HG02610 (cell line): ENCODE data around the gene SMLR1.

Source experiments
- ATAC-seq: cut with Tn5 transposase; IDR thresholded peaks from one replicate; pipeline ENCODE4 v1.9.1; 2021; ENCODE audit warnings: mild to moderate bottlenecking, moderate library complexity; ENCODE audit not compliant: unreplicated experiment

SMLR1 gene

GRCh38 chr6:130849594-130849993 lies 22.4 kb downstream of the SMLR1 start:
- no peak for ATAC-seq

GRCh38 chr6:130851026-130851425 lies 23.8 kb downstream of the SMLR1 start:
- no peak for ATAC-seq

DNA sequence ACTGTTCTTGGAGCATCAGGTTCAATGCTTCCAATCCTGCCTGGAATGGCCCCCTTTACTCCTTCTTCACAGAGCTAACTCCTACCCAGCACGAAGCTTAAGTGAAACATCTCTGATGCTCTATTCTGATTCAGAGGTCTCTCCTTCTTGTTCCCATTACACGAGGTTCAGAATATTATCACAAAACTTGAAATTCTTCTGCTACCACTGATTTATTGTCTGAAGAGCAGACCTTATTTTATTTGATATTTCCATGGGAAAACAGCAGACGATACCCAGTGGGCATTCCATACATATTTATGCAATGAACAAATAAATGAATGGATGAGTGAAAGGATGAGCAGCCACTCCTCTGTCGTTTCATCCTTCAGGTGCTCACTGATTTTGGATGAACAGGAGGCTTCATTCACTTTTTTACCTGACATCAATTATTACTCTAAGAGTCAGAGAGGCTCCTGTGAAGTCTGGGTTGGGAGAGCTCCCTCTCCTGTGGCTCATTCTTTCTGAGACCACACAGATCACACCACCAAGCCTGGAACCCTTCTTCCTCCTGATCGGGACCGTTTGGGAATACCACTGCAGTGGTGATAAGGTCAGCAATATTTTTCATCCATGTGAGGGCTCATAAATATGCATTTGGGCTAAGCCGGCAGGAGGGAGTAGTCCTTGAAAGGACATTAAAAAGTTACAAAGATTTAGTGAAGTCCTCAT lies 25.8 kb downstream of the SMLR1 start:
- no peak for ATAC-seq

- no peak for ATAC-seq
Observed at GRCh38 chr6:130853555-130854183, 26.5 kb downstream of the SMLR1 start.

DNA sequence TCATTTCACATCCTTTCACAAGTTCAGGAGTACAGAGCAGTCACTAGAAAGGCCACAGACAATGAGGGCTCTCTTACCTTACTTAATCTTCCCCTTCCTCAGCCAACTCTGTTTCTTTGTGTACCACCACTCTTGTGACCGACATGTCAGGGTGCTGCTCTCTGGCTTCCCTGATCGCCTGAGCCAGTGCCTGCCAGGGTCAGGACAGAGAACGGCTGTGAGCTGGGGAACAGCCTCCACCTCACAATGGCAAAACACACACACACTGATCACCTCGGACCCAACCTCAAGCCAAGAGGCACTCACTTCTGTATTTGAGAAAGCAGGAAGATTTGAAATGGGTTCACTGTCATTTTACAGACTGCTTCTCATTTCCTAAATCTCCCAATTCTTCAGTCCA lies 30.8 kb downstream of the SMLR1 start:
- ATAC-seq = no peak

DNA sequence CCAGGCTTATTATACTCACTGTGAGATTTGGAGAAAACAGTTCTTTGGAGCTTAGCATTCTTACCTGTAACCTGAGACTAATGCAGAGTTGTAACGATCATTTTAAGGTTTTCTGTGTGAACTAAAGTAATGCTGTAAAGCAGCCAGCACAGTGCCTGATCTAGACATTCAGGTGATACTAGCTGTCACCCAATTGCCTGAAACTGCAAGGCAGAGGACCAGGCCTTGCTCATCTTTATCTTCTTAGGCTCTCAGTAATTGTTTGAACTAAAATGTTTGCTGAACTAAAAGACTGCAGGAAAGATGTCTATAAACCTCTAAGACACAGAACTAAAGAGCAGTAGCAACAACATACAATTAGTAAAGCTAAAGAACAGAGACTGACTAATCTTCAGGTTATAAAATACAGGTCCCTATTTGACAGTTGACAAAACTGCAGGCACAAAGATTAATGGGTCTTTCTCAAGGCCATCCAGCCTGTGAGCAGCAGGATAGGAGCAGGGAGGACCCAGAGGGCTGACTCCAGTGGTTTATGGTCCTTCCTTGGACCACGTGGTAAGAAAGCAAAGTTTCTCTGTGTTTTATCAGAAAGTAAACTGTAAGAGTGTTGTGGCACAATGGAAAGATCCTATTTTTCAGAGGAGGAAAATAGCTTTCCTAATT lies 31.4 kb downstream of the SMLR1 start:
- ATAC-seq = no peak

DNA sequence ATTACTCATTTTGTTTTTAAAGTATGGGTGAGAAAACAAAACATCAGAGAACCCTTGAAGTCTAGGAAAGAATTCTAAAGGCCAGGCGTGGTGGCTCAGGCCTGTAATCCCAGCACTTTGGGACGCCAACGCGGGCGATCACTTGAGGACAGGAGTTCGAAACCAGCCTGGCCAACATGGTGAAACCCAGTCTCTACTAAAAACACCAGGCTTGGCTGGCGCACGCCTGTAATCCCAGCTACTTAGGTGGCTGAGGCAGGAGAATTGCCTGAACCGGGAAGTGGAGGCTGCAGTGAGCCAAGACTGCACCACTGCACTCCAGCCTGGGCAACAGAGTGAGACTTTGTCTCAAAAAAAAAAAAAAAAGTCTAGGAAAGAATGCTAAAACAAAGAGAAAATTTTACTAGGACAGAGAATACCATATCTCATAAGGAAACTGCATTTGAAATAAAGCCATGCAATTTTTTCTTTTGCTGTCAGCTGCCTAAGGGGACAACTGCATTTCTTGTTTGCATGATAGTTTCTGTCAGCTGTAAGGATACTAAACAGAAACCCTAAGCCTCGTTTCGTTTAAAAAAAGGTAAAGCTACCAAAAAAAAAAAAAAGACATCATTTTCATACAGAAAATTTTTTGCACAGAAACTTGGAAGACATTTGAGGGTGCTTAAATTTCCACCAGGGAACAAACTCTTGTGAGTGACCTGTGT lies 32.1 kb downstream of the SMLR1 start:
- no peak for ATAC-seq

DNA sequence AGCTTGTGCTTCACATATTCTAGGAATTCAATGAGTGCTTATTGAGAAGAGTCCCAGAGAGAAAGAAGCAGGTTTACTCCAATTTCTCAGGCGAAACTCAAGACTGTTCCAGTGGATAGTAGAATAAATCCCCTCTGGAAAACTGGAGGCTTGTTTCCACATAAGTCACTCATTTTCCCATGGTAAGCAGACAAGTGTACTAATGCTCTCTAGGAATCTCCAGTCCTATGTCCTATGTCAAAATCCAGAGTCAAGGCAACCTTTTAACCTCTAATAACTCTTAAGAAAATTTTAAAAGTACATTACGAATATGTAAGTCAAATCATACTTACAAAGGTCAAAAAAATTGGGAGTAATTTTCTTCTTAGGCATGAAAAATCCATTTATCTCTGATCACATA lies 35.2 kb downstream of the SMLR1 start:
- no peak for ATAC-seq

- no peak for ATAC-seq
Observed at GRCh38 chr6:130863415-130864230, 36.4 kb downstream of the SMLR1 start.

DNA sequence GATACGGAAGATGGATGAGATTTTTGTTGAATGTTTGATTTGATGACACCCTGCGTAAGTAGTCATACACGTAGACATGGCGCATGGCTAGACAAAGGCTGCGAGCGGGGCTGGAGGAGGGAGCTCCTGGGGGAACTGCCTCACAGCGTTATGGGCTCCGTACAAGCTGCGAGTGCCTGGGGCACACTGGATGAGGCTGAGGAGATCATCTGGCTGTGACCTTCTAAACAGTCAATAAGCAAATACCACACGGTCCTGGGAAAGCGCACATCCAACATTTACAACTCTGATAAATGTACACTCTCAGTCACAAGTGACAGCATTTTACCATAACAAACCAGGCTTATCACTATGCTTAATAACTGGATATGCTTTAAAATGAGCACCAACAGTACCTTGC lies 37.1 kb downstream of the SMLR1 start:
- ATAC-seq = no peak

DNA sequence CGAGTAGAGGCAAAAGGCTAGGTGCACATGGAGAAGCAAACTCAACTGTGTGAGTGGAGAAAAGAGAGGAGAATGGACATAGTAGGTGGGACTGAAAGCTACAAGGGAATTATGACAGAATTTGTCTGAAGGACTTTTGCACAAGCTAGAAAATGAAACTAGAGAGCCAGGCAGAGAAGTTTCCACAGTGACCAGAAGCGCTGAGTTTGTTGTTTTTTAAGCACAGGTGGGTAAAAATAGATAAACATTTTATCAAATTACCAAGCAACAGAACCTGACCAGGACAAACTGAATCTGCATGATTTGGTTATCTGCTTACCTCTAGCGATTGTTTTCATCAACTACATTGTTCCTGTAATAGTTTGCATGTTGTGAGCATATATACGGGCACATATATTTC lies 38.6 kb downstream of the SMLR1 start:
- no peak for ATAC-seq

- ATAC-seq = no peak
Observed at GRCh38 chr6:130869681-130870080, 42.5 kb downstream of the SMLR1 start.

DNA sequence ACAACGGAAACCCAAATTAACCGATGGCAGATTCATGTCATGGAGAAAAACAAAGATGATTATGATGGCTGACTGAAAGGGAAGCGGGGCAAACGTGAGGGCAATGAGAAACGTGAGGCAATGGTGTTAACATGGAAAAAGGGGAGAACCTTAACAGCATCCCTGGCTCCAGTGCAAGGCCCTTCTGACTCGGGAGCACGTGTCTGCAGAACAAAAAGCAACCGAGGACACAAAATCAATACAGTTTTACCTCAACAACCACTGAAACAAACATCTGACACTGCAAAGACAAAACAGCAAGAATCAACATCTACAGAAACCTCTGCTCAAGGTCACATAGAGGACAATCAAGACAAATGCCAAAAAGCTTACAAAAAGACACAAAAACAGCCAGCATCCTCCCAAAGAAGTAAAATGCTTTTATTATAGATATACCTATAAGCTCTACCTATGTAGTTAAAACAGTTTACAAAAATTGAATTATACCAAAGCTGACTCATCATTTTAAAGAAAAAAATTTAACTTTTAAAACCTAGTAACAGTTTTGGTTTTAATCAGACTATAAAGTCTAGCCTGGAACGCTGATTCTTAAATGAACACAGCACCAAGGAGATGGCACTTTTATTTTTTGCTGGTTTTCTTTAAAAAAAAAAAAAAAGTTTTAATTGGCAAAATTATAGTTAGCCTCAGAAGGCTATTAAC lies 43.1 kb downstream of the SMLR1 start:
- no peak for ATAC-seq

GRCh38 chr6:130872250-130873095 lies 45.3 kb downstream of the SMLR1 start:
- peak; percentile 54 for ATAC-seq

- ATAC-seq = no peak
Observed at GRCh38 chr6:130873746-130874145, 46.5 kb downstream of the SMLR1 start.

- ATAC-seq = no peak
Observed at GRCh38 chr6:130879826-130880225, 52.6 kb downstream of the SMLR1 start.

DNA sequence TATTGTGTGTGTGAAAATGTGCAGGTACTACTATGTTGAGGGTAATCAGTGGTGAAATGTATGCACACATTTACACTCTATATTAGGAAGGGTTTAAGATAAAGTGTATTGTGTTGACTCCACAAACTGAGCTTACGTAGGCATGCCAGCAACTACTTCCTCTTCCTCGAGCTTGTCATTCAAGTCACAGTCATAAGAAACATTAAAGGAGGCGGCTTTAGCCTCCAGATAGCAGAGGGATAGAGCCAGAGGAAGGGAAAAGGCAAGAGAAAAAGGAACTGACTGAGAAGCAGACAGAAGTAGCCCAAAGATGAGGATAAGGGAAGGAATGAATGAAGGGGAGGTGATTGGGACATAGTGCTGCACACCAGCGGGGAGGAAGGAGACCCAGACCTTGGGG lies 55.2 kb downstream of the SMLR1 start:
- no peak for ATAC-seq

DNA sequence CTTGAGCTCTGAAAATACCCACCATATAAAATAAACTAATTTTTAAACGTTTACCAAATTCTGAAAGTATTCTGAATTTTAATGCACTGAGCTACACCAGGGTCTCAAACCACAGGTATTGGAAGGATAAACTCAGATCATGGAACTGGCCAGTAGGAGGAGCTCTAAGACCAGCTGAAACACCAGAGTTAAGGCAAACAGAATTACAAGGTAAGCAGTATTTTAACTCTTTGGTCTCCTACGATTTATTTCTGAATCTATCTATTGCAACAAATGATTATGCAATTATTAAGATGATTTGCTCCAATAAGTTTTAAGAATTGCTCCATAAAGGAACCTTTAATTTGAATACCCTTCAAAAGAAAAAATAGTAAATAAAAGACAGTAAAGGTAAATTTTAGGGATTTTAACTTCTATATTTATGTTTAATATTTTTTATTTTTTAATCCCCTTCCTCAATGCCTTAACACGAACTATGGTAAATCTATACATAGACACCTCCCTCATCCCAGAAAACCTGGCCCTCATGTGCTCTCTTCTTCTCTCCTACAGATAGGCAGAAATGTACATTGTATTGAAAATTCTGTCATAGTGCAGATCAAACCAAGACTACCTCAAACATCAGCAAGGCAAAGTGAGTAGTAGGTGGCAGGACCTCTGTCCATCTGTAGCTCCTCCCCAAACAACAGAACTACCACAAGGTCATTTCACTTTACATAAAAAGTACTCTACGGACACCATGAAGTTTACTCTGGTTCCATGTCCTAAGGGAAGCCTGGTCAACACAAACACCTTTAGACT lies 58.4 kb downstream of the SMLR1 start:
- ATAC-seq = peak; percentile 81
